ENCODE measurements around the gene PLS3.

Gene PLS3

GRCh38 chrX:115533485-115533884, 27.5 kb upstream of the PLS3 start:
- H3K36me3 ChIP-seq (ENCODE audit: low read length), result no peaks in the 10 kb centered on the region
- no peaks in the 10 kb centered on the region for H3K27me3 ChIP-seq (ENCODE audit: low read length)
- TF ChIP-seq EZH2phosphoT487 (conservative IDR thresholded peaks at IDR 0.05; ENCODE audit: low read length), result no peak
- no peak for TF ChIP-seq CTCF (IDR thresholded peaks at IDR 0.05; ENCODE audit: insufficient read depth, low read length, poor library complexity, severe bottlenecking)
- H3K4me3 ChIP-seq (ENCODE audit: insufficient read depth, low read length, poor library complexity, severe bottlenecking), result no peak overlapping the region
- no peaks in the 10 kb centered on the region for H3K9me2 ChIP-seq (replicated peaks; ENCODE audit: insufficient read depth, low read length)
- no peaks in the 10 kb centered on the region for H3K79me2 ChIP-seq (ENCODE audit: insufficient read depth, low read length)
- no peak overlapping the region for H3K27ac ChIP-seq (ENCODE audit: low read depth, low read length)
- no peaks in the 10 kb centered on the region for H3F3A ChIP-seq (ENCODE audit: insufficient read depth)
- H4K20me1 ChIP-seq (ENCODE audit: low read depth, low read length), result no peaks in the 10 kb centered on the region
- no peak overlapping the region for H3K4me2 ChIP-seq (ENCODE audit: low read depth, low read length, poor library complexity, severe bottlenecking)
- no peak overlapping the region for H2AFZ ChIP-seq (ENCODE audit: low read depth, low read length, severe bottlenecking)
- H3K9me3 ChIP-seq (ENCODE audit: insufficient read depth, low read length), result no peaks in the 10 kb centered on the region
- H3K9ac ChIP-seq (ENCODE audit: low read length), result no peak overlapping the region

GRCh38 chrX:115534383-115534782, 26.6 kb upstream of the PLS3 start:
- H3K4me2 ChIP-seq (ENCODE audit: low read depth, low read length, poor library complexity, severe bottlenecking), result no peak overlapping the region
- no peak for TF ChIP-seq CTCF (IDR thresholded peaks at IDR 0.05; ENCODE audit: insufficient read depth, low read length, poor library complexity, severe bottlenecking)
- no peak for TF ChIP-seq EZH2phosphoT487 (conservative IDR thresholded peaks at IDR 0.05; ENCODE audit: low read length)
- H2AFZ ChIP-seq (ENCODE audit: low read depth, low read length, severe bottlenecking), result no peak overlapping the region
- H3K9ac ChIP-seq (ENCODE audit: low read length), result no peak overlapping the region
- no peaks in the 10 kb centered on the region for H3F3A ChIP-seq (ENCODE audit: insufficient read depth)
- H3K79me2 ChIP-seq (ENCODE audit: insufficient read depth, low read length), result no peaks in the 10 kb centered on the region
- no peaks in the 10 kb centered on the region for H3K27me3 ChIP-seq (ENCODE audit: low read length)
- H3K36me3 ChIP-seq (ENCODE audit: low read length), result no peaks in the 10 kb centered on the region
- H3K9me2 ChIP-seq (replicated peaks; ENCODE audit: insufficient read depth, low read length), result no peaks in the 10 kb centered on the region
- H4K20me1 ChIP-seq (ENCODE audit: low read depth, low read length), result no peaks in the 10 kb centered on the region
- H3K4me3 ChIP-seq (ENCODE audit: insufficient read depth, low read length, poor library complexity, severe bottlenecking), result no peak overlapping the region
- no peak overlapping the region for H3K27ac ChIP-seq (ENCODE audit: low read depth, low read length)
- H3K9me3 ChIP-seq (ENCODE audit: insufficient read depth, low read length), result no peaks in the 10 kb centered on the region

- no peak overlapping the region for H3K9ac ChIP-seq (ENCODE audit: low read length)
- no peak overlapping the region for H3K27ac ChIP-seq (ENCODE audit: low read depth, low read length)
- H3K36me3 ChIP-seq (ENCODE audit: low read length), result no peaks in the 10 kb centered on the region
- no peaks in the 10 kb centered on the region for H3K9me3 ChIP-seq (ENCODE audit: insufficient read depth, low read length)
- no peaks in the 10 kb centered on the region for H3K79me2 ChIP-seq (ENCODE audit: insufficient read depth, low read length)
- no peaks in the 10 kb centered on the region for H3K27me3 ChIP-seq (ENCODE audit: low read length)
- H2AFZ ChIP-seq (ENCODE audit: low read depth, low read length, severe bottlenecking), result no peak overlapping the region
- no peak overlapping the region for H3K4me3 ChIP-seq (ENCODE audit: insufficient read depth, low read length, poor library complexity, severe bottlenecking)
- no peaks in the 10 kb centered on the region for H4K20me1 ChIP-seq (ENCODE audit: low read depth, low read length)
- no peak overlapping the region for H3K4me2 ChIP-seq (ENCODE audit: low read depth, low read length, poor library complexity, severe bottlenecking)
- no peaks in the 10 kb centered on the region for H3F3A ChIP-seq (ENCODE audit: insufficient read depth)
- H3K9me2 ChIP-seq (replicated peaks; ENCODE audit: insufficient read depth, low read length), result no peaks in the 10 kb centered on the region
- TF ChIP-seq CTCF (IDR thresholded peaks at IDR 0.05; ENCODE audit: insufficient read depth, low read length, poor library complexity, severe bottlenecking) (no peak), EZH2phosphoT487 (conservative IDR thresholded peaks at IDR 0.05; ENCODE audit: low read length) (no peak)
Observed at GRCh38 chrX:115535421-115535820, 25.6 kb upstream of the PLS3 start.
